Right ventricle myocardium inferior (tissue), 1 donor: Measurements from ENCODE around the gene LHX3. TPM values are rescaled to one million over a fixed set of nuclear protein-coding genes. Genes with fewer than 3 reads are reported as not detected.

Experiments used
- ATAC-seq: fragments of 200-7000 bp; cut with Tn5 transposase; one replicate; pipeline ENCODE4 v1.9.1; 2020; ENCODE audit warnings: mild to moderate bottlenecking, moderate library complexity
- DNase-seq: peaks from one replicate; pipeline ENCODE4 v3.0.0; 2021; ENCODE audit errors: missing footprints
- intact Hi-C: fragments of 100-400 bp; cut with DNase I; formaldehyde crosslinking; loops from one replicate; pipeline ENCODE4 v1.11.0; 2022
- total RNA-seq: library from RNA; stranded (reverse); fragmentation: NEBNext Ultra II Directional; extraction: Animal tissue kit (Norgen Biotek cat#: 25700); gene quantifications from one replicate; pipeline ENCODE4 v1.2.1, GENCODE V29; 2021
- donor health status: DM: no; HTN: yes; CAD: no; lungs with severe emphysema.

LHX3 gene
- total RNA-seq, 1 donor from 2014 or later: not detected

GRCh38 chr9:136172412-136173079, 32.4 kb downstream of the LHX3 start:
- ATAC-seq (no peak), DNase-seq (peak; percentile 18)
- intact Hi-C loops: no loop called here

GRCh38 chr9:136171801-136172411, 33.0 kb downstream of the LHX3 start:
- peak; percentile 41 for DNase-seq
- ATAC-seq: no peak
- intact Hi-C loops: no loop called here

DNA sequence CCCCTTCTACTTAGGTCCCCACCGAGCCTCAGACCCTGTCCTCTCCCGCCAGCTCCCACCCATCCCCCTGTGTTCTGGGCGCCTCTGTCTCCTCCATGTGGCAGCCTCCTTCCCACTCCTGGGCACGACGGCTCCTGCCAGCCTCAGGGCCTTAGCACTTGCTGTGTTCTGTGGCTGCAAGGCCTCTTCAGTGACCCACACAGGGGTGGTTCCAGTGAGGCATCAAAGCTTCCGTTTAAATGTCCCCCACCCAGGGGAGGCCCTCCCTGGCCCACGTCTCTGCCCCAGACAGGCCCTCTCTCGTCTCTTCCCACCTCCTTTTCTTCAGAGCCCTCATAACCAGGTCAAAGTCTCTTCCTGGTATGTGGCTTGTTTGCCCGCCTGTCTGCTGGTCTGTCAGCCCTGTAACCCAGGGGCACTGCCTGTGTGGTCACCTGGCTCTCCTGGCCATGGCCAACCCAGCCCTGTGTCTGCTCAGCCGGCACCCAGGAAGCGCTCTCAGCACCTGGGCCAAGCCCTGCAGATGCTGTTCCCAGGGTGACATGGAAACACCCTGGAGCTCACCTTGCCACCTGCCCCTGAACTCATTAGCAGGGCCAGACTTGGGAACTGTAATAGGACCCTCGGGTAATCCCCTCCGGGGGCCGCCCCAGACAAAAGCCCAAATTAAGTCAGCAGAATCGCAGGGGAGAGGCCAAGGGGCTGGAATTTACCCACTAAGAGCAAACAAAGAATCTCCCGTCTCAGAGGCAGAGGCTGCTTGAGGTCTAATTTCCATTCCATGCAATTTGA, 33.7 kb downstream of the LHX3 start:
- intact Hi-C loops: no loop called here
- DNase-seq: peak; percentile 25
- ATAC-seq: no peak

DNA sequence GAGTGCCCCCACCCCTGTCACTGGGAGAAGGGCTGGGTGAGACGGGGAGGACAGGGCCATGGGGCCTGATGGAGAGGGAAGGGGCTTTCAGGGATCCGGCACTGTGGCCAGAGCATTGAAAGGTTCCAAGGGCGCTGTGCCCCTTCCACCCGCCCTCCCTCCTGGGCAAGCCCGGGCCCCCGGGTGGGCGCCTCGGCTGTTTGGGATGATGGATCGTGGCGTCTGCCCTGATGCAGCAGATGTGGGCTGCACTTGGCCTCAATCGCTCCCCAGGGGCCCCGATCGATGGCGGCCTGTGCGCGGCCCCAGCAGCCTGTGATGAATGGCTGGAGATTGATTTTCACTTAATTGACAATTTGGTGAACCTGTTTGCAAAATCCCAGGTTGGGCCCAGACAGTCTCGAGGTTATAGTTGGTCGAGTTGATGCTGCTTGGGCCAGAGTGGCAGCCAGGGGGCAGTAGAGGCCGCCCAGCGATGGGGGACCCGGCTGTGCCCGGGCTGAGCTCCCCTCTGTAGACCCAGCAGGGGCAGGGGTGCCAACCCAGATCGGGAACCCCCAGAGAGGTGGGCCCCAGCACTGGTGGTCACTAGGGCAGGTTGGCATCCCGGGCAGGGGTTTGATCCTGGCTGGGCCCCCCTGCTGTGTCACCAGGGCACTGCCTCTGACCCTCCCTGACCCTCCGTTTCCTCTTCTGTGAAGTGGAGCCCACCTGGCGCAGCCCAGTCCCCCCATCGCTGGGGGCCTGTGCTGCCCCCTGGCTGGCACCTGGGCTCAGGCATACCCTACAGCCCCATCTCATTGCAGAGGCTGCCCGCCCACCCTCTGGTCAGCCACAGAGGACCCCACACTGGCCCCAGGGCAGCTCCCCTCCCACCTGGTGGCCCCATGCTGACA, 34.7 kb downstream of the LHX3 start:
- no peak for ATAC-seq
- DNase-seq: peak; percentile 53
- intact Hi-C loops: loop anchor here (1.0 kb wide), 1 partner anchor 113 kb away; no protein-coding TSS in a partner anchor

GRCh38 chr9:136169495-136169894, 35.4 kb downstream of the LHX3 start:
- no peak for DNase-seq
- intact Hi-C loops: no loop called here
- ATAC-seq: no peak

DNA sequence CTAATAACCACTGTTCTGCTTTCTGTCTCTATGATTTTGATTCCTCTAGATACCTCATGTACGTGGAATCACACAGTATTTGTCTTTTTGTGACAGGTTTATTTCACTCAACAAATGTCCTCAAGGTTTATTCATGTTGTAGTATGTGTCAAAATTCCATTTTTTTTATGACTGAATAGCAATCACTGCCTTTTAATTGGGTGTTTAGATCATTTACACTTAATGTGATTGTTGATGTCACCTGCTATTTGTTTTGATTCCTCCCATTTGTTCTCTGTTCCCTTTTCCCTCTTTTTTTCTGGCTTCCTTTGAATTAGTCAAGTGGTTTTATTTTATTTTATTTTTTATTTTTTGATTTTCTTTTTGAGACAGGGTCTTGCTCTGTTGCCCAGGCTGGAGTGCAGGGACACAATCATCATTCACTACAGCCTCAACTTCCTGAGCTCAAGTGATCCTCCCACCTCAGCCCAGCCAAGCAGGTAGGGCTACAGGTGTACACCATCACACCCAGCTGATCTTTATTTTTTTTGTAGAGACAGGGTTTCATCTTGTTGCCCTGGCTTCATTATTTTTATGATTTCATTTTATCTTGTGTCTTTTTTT, 41.6 kb downstream of the LHX3 start:
- DNase-seq (peak; percentile 1), ATAC-seq (no peak)
- intact Hi-C loops: no loop called here

DNA sequence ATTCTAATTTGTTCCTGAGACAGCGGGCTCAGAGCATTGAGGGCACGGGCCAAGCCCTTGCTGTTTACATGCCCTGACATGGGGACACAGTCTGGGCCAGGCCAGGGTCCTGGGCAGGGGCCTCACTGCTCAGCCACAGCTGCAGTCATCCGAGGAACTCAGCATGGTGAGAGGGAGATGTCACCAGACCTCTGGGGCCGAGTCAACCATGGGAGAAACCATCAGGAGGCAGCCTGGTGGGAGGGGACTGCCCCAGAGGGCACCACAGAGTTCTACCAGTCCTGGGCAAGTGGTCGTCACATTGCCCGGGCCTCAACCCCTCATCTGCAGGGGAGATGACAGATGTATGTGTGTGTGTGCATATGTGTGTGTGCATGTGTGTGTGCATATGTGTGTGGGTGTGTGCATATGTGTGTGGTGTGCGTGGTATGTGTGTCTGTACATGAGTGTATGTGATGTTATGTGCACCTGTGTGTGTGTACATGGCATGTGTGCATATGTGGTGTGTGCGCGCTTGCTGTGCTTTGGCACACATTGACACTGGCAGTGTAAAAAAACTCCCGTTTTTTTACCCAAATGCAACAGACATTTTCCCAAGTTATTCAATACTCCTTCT, 43.8 kb downstream of the LHX3 start:
- intact Hi-C loops: no loop called here
- DNase-seq: peak; percentile 67
- no peak for ATAC-seq

- intact Hi-C loops: no loop called here
- DNase-seq (peak; percentile 46), ATAC-seq (no peak)
Observed at GRCh38 chr9:136160381-136160841, 44.5 kb downstream of the LHX3 start.

DNA sequence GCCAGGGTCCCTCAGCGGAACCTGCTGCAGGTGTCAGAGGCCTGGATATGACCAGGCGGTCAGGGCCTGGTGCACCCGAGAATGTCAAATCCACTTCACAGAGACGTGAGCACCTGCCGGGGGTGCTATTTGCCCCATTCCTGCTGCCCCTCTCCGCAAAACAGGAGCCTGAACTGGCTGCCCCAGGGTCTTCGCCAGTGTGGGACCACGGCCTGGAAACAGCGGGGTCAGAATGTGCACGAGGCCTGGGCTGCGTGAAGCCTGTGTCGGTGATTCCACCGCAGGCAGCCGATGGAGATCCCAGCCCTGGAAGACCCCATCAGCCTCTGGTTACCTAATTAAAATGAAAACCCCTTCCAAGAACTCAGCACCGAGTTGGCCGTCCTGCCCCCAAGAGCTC, 45.1 kb downstream of the LHX3 start:
- ATAC-seq (no peak), DNase-seq (no peak)
- intact Hi-C loops: no loop called here

GRCh38 chr9:136157477-136158265, 47.3 kb downstream of the LHX3 start:
- intact Hi-C loops: no loop called here
- peak; percentile 22 for DNase-seq
- no peak for ATAC-seq

DNA sequence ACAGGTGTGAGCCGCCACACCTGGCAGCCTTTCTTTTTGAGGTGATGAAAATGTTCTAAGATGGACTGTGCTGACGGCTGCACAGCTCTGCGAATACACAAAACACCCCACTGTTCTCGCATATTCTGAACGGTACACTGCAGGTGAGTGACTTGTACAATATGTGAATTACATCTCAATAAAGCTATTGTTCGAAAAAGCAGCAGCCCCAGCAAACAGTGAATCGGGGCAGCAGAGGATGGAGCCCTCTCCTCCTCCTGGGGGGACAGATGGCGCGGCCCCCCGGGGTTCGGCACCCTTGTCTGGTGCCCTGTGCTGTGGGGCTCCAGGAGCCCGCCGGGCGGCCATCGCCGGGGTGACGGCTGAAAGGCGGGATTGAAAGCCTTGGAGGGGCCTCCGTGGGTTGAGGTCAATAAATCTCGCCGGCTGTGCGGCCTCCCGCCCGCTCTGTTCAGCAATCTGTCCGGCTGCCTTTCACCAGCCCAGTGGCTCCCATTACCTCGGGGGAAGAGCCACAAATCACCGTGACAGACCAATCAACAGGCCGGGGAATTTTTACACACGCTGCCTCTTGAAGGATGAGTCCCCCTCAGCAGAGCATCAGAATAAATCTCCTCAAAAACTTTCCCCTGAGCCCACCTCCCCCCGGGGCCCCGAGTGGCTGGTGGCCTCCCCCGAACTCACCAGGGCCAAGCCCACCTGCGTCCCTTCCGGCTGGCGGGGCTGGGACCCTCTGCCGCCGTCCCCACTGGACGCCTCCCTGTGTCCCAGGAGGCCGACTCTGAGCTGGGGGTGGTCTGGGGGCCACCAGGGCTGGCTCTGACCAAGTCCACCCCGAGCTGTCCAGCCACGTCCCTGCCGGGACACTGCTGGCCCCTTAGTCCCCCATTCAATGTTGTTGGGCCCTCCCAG, 48.5 kb downstream of the LHX3 start:
- intact Hi-C loops: no loop called here
- DNase-seq (peak; percentile 45), ATAC-seq (no peak)

DNA sequence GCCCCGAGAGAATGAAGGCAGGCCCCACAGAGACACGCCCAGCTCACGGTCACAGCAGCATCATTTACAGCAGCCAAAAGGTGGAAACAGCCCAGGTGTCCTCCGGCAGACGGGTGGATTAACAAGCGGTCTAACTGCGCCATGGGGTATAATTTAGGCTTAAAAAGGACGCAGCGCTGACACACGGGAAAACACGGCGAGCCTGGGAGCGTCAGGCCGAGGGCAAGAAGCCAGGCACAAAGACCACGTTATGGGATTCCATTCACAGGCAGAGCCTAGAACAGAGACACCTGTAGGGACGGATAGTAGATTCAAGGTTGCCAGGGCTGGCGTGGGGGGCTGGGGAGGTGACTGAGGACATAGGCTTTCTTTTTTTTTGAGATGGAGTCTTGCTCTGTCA, 49.4 kb downstream of the LHX3 start:
- intact Hi-C loops: no loop called here
- ATAC-seq: no peak
- DNase-seq: peak; percentile 11

GRCh38 chr9:136154943-136155342, 50.0 kb downstream of the LHX3 start:
- ATAC-seq (no peak), DNase-seq (peak; percentile 57)
- intact Hi-C loops: no loop called here

GRCh38 chr9:136153381-136154065, 51.4 kb downstream of the LHX3 start:
- ATAC-seq (no peak), DNase-seq (peak; percentile 41)
- intact Hi-C loops: no loop called here

DNA sequence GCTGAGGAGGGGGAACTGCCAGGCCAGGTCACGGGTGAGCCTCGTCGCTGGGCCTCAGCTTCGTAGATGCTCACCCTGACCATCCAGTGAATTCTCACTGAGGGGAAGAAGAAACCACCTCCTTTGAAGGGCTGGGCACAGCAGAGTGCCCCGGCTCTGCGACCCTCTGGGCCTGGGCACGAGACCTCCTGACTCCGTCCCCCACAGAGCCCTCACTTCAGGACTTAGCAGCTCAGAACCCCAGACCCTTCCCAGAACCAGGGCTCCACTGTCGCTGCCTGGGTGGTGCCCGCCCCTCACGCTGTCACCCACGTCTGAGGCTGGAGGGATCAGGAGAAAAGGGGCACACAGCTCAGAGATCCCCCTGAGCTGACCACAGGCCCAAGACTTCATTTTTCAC, 52.0 kb downstream of the LHX3 start:
- intact Hi-C loops: no loop called here
- DNase-seq: no peak
- no peak for ATAC-seq

- DNase-seq (peak; percentile 28), ATAC-seq (no peak)
- intact Hi-C loops: no loop called here
Observed at GRCh38 chr9:136152543-136152866, 52.4 kb downstream of the LHX3 start.
